WTC11 (cell line): Measurements from ENCODE around the gene SMIM28. TPM values are rescaled to one million over a fixed set of nuclear protein-coding genes. Genes with fewer than 3 reads are reported as not detected.

ENCODE experiments used
- ATAC-seq: fragments of 200-7000 bp; cut with Tn5 transposase; 2 replicates; pipeline ENCODE4 v1.10.0; 2021; ENCODE audit warnings: mild to moderate bottlenecking, moderate library complexity
- CTCF ChIA-PET: fragments of 300-600 bp; sonication (Branson Sonifier 250); formaldehyde crosslinking; loops from one replicate; lab custom pipeline; 2021; ENCODE audit warnings: antibody characterized with exemption; lab: Charles Lee
- POLR2A ChIA-PET: fragments of 350-600 bp; sonication (Branson Sonifier 250); formaldehyde crosslinking; loops from one replicate; lab custom pipeline; 2021; ENCODE audit warnings: antibody characterized with exemption; lab: Charles Lee
- DNase-seq: peaks from one replicate; pipeline ENCODE4 v3.0.0; 2021; ENCODE audit warnings: low spot score
- H3K27ac Mint-ChIP-seq: 2 replicates; pipeline ENCODE4 v1.8.0; 2021; ENCODE audit warnings: mixed read lengths
- H3K27me3 Mint-ChIP-seq: 2 replicates; pipeline ENCODE4 v1.8.0; 2021; ENCODE audit warnings: low read depth, mild to moderate bottlenecking, moderate library complexity, mixed read lengths
- H3K36me3 Mint-ChIP-seq: 2 replicates; pipeline ENCODE4 v1.8.0; 2021; ENCODE audit warnings: mixed read lengths
- H3K4me1 Mint-ChIP-seq: 2 replicates; pipeline ENCODE4 v1.8.0; 2022; ENCODE audit warnings: mixed read lengths
- H3K4me3 Mint-ChIP-seq: 2 replicates; pipeline ENCODE4 v1.8.0; 2021; ENCODE audit warnings: mild to moderate bottlenecking, moderate library complexity, mixed read lengths
- H3K9me3 Mint-ChIP-seq: 2 replicates; pipeline ENCODE4 v1.8.0; 2021; ENCODE audit warnings: mixed read lengths
- CREM ChIP-seq: sonication (generic); formaldehyde crosslinking; IDR thresholded peaks from 2 replicates; pipeline ENCODE4 v1.8.1; 2022; ENCODE audit warnings: mild to moderate bottlenecking, missing genetic modification reagents, moderate library complexity
- EMX1 ChIP-seq: fragments of 250-450 bp; sonication (Bioruptor Pico); IDR thresholded peaks from 2 replicates; pipeline ENCODE4 v1.8.0; 2021; ENCODE audit warnings: mild to moderate bottlenecking
- ESRRA ChIP-seq: sonication (generic); formaldehyde crosslinking; IDR thresholded peaks from 2 replicates; pipeline ENCODE4 v1.8.1; 2022; ENCODE audit warnings: mild to moderate bottlenecking, missing genetic modification reagents, borderline replicate concordance
- FOXP1 ChIP-seq: sonication (generic); formaldehyde crosslinking; IDR thresholded peaks from 2 replicates; pipeline ENCODE4 v1.8.0; 2022; ENCODE audit warnings: missing genetic modification reagents, mild to moderate bottlenecking, moderate library complexity, borderline replicate concordance
- GABPB1 ChIP-seq: sonication (generic); formaldehyde crosslinking; IDR thresholded peaks from 2 replicates; pipeline ENCODE4 v1.8.1; 2023; ENCODE audit warnings: mild to moderate bottlenecking, missing genetic modification reagents
- HMGA2 ChIP-seq: fragments of 250-450 bp; sonication (Bioruptor Pico); IDR thresholded peaks from 2 replicates; pipeline ENCODE4 v1.4.0; 2021; ENCODE audit warnings: mild to moderate bottlenecking, moderate library complexity
- JUN ChIP-seq: sonication (generic); formaldehyde crosslinking; IDR thresholded peaks from 2 replicates; pipeline ENCODE4 v1.8.0; 2023; ENCODE audit warnings: mild to moderate bottlenecking, missing genetic modification reagents
- MXD4 ChIP-seq: fragments of 250-450 bp; sonication (Bioruptor Pico); IDR thresholded peaks from 2 replicates; pipeline ENCODE4 v1.8.0; 2021; ENCODE audit warnings: mild to moderate bottlenecking, moderate library complexity, borderline replicate concordance
- NFE2L1 ChIP-seq: sonication (generic); formaldehyde crosslinking; IDR thresholded peaks from 2 replicates; pipeline ENCODE4 v1.8.1; 2023; ENCODE audit warnings: missing genetic modification reagents
- NFYB ChIP-seq: sonication (generic); formaldehyde crosslinking; conservative IDR thresholded peaks from 2 replicates; pipeline ENCODE4 v1.8.0; 2022; ENCODE audit warnings: low read depth, missing genetic modification reagents
- SMAD3 ChIP-seq: sonication (generic); formaldehyde crosslinking; IDR thresholded peaks from 2 replicates; pipeline ENCODE4 v1.8.0; 2022; ENCODE audit warnings: missing genetic modification reagents, mild to moderate bottlenecking, borderline replicate concordance
- SOX15 ChIP-seq: fragments of 250-450 bp; sonication (Bioruptor Pico); IDR thresholded peaks from 2 replicates; pipeline ENCODE4 v1.9.0; 2021; ENCODE audit warnings: mild to moderate bottlenecking
- TCF7 ChIP-seq: sonication (generic); formaldehyde crosslinking; IDR thresholded peaks from 2 replicates; pipeline ENCODE4 v1.8.0; 2022; ENCODE audit warnings: mild to moderate bottlenecking, low read depth, missing genetic modification reagents, moderate library complexity
- TEAD1 ChIP-seq: sonication (generic); formaldehyde crosslinking; IDR thresholded peaks from 2 replicates; pipeline ENCODE4 v1.8.0; 2022; ENCODE audit warnings: mild to moderate bottlenecking, missing genetic modification reagents
- ZNF219 ChIP-seq: sonication (generic); formaldehyde crosslinking; IDR thresholded peaks from 2 replicates; pipeline ENCODE4 v1.8.0; 2023; ENCODE audit warnings: missing genetic modification reagents, mild to moderate bottlenecking, borderline replicate concordance
- ZNF232 ChIP-seq: sonication (generic); formaldehyde crosslinking; IDR thresholded peaks from 2 replicates; pipeline ENCODE4 v1.8.0; 2022; ENCODE audit warnings: mild to moderate bottlenecking, missing genetic modification reagents
- ZNF263 ChIP-seq: sonication (generic); formaldehyde crosslinking; IDR thresholded peaks from 2 replicates; pipeline ENCODE4 v1.8.1; 2022; ENCODE audit warnings: low read depth, mild to moderate bottlenecking, moderate library complexity, missing genetic modification reagents
- ZNF512 ChIP-seq: sonication (generic); formaldehyde crosslinking; IDR thresholded peaks from 2 replicates; pipeline ENCODE4 v1.8.1; 2022; ENCODE audit warnings: missing genetic modification reagents, borderline replicate concordance
- total RNA-seq: library from RNA; stranded (reverse); gene quantifications from 3 replicates; pipeline ENCODE4 v1.2.3, GENCODE V29; 2021
- TF ChIP-seq, protein P1 (sequence below): sonication (generic); formaldehyde crosslinking; IDR thresholded peaks from 2 replicates; pipeline ENCODE4 v1.8.1; 2023; ENCODE audit warnings: mild to moderate bottlenecking, missing genetic modification reagents
- TF ChIP-seq, protein P2 (sequence below): sonication (generic); formaldehyde crosslinking; IDR thresholded peaks from 2 replicates; pipeline ENCODE4 v1.8.0; 2022; ENCODE audit warnings: mild to moderate bottlenecking, missing genetic modification reagents
- TF ChIP-seq, protein P3 (sequence below): sonication (generic); formaldehyde crosslinking; IDR thresholded peaks from 2 replicates; pipeline ENCODE4 v1.8.1; 2022; ENCODE audit warnings: low read depth, missing genetic modification reagents, borderline replicate concordance
- TF ChIP-seq, protein P4 (sequence below): fragments of 250-450 bp; sonication (Bioruptor Pico); IDR thresholded peaks from 2 replicates; pipeline ENCODE4 v1.9.0; 2021; ENCODE audit warnings: moderate library complexity, mild to moderate bottlenecking, inconsistent platforms, borderline replicate concordance

SMIM28 gene
- total RNA-seq, 1 experiment from 2014 or later, result not detected

- Mint-ChIP-seq H3K27me3 (peaks cover 7% of the 10 kb centered on the region), H3K36me3 (no peaks in the 10 kb centered on the region), H3K4me3 (no peak overlapping the region), H3K27ac (no peak overlapping the region), H3K4me1 (peaks cover 41% of the 10 kb centered on the region), H3K9me3 (no peaks in the 10 kb centered on the region)
- ChIA-PET CTCF (interaction anchor here (1.0 to 1.3 kb wide), 3 partner anchors 58 to 340 kb away, joined by 3 to 4 read pairs (median 3); partner anchors contain the start of gene HEBP2), POLR2A (no interaction called here)
- no peak for ATAC-seq
- no peak for DNase-seq
- TF ChIP-seq NFE2L1, result no peak
- no peak for TF ChIP-seq ZNF232 (CRISPR knock-in tag)
- TF ChIP-seq, protein P1, sequence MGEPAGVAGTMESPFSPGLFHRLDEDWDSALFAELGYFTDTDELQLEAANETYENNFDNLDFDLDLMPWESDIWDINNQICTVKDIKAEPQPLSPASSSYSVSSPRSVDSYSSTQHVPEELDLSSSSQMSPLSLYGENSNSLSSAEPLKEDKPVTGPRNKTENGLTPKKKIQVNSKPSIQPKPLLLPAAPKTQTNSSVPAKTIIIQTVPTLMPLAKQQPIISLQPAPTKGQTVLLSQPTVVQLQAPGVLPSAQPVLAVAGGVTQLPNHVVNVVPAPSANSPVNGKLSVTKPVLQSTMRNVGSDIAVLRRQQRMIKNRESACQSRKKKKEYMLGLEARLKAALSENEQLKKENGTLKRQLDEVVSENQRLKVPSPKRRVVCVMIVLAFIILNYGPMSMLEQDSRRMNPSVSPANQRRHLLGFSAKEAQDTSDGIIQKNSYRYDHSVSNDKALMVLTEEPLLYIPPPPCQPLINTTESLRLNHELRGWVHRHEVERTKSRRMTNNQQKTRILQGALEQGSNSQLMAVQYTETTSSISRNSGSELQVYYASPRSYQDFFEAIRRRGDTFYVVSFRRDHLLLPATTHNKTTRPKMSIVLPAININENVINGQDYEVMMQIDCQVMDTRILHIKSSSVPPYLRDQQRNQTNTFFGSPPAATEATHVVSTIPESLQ (CRISPR knock-in tag), result no peak
- no peak for TF ChIP-seq EMX1 (CRISPR knock-in tag)
- TF ChIP-seq ESRRA (CRISPR knock-in tag), result no peak
Measured at GRCh38 chr6:138346302-138347195, 31.2 kb upstream of the SMIM28 start.

DNA sequence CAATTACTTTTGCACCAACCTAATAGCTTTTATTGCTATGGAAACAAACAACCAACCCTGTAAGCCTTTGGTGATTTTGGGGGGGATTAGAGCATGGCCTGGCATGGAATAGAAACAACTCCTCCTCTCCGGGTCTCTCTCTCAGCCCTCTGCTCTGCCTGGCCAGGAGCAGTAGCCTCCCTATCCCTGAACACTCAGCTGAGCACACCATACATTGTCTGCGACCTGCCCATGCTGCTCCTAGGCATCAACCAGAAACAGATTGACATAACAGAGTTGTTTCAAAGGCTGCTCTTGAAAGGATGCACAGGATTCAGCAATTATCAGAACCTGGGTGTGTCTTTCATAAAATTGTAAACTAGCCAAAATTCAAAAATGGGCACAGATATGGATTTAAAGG is 29.8 kb upstream of the SMIM28 start:
- ChIA-PET CTCF (interaction anchor here (0.8 kb wide), 1 partner anchor 71 kb away, joined by 3 read pairs; no protein-coding TSS in a partner anchor), POLR2A (no interaction called here)
- ATAC-seq (peak; percentile 85), DNase-seq (no peak)
- Mint-ChIP-seq H3K9me3 (no peaks in the 10 kb centered on the region), H3K36me3 (no peaks in the 10 kb centered on the region), H3K27ac (peak overlapping the region; percentile 57; the same call in 1 of the 2 replicates), H3K27me3 (peaks cover 7% of the 10 kb centered on the region), H3K4me3 (no peak overlapping the region), H3K4me1 (peaks cover 41% of the 10 kb centered on the region)
- no peak for TF ChIP-seq CREM
- TF ChIP-seq ZNF512 (CRISPR knock-in tag), result no peak
- TF ChIP-seq SOX15 (CRISPR knock-in tag), result no peak
- no peak for TF ChIP-seq FOXP1 (CRISPR knock-in tag)
- TF ChIP-seq ZNF219, result no peak
- no peak for TF ChIP-seq GABPB1
- TF ChIP-seq MXD4 (CRISPR knock-in tag), result no peak
- no peak for TF ChIP-seq TCF7
- no peak for TF ChIP-seq ESRRA (CRISPR knock-in tag)
- no peak for TF ChIP-seq JUN (CRISPR knock-in tag)

DNA sequence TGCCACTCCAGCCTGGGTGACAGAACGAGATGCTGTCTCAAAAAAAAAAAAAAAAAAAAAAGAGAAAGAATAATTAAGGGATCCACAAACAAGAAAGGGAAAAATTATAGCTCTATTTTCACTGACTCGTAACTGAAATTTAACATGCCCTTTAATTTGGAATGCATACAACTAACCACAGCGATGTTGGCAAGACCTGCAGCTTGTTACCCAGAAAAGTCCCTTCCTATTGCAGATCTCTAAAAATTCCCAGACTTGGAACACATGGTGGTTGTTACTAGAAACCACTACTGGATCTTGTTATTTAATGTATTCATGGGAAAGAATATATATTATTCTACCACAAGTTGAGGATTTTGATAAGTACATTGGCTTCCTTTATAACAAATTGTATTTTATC is 27.8 kb upstream of the SMIM28 start:
- Mint-ChIP-seq H3K36me3 (no peaks in the 10 kb centered on the region), H3K27ac (no peak overlapping the region), H3K4me3 (no peak overlapping the region), H3K27me3 (peaks cover 7% of the 10 kb centered on the region), H3K4me1 (peaks cover 41% of the 10 kb centered on the region), H3K9me3 (no peaks in the 10 kb centered on the region)
- CTCF ChIA-PET, result interaction anchor here (0.6 kb wide), 1 partner anchor 9 kb away, joined by 3 read pairs; no protein-coding TSS in a partner anchor
- POLR2A ChIA-PET, result interaction anchor here (0.6 kb wide), 2 partner anchors 18 to 165 kb away, joined by 4 read pairs; no protein-coding TSS in a partner anchor
- no peak for ATAC-seq
- no peak for DNase-seq
- no peak for TF ChIP-seq ZNF263
- TF ChIP-seq, protein P2, sequence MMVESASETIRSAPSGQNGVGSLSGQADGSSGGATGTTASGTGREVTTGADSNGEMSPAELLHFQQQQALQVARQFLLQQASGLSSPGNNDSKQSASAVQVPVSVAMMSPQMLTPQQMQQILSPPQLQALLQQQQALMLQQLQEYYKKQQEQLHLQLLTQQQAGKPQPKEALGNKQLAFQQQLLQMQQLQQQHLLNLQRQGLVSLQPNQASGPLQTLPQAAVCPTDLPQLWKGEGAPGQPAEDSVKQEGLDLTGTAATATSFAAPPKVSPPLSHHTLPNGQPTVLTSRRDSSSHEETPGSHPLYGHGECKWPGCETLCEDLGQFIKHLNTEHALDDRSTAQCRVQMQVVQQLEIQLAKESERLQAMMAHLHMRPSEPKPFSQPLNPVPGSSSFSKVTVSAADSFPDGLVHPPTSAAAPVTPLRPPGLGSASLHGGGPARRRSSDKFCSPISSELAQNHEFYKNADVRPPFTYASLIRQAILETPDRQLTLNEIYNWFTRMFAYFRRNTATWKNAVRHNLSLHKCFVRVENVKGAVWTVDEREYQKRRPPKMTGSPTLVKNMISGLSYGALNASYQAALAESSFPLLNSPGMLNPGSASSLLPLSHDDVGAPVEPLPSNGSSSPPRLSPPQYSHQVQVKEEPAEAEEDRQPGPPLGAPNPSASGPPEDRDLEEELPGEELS (CRISPR knock-in tag), result no peak
- TF ChIP-seq, protein P3, sequence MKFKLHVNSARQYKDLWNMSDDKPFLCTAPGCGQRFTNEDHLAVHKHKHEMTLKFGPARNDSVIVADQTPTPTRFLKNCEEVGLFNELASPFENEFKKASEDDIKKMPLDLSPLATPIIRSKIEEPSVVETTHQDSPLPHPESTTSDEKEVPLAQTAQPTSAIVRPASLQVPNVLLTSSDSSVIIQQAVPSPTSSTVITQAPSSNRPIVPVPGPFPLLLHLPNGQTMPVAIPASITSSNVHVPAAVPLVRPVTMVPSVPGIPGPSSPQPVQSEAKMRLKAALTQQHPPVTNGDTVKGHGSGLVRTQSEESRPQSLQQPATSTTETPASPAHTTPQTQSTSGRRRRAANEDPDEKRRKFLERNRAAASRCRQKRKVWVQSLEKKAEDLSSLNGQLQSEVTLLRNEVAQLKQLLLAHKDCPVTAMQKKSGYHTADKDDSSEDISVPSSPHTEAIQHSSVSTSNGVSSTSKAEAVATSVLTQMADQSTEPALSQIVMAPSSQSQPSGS (CRISPR knock-in tag), result no peak
- no peak for TF ChIP-seq ZNF219
- no peak for TF ChIP-seq HMGA2 (CRISPR knock-in tag)
- no peak for TF ChIP-seq SMAD3
- TF ChIP-seq TEAD1 (CRISPR knock-in tag), result no peak
- TF ChIP-seq, protein P4, sequence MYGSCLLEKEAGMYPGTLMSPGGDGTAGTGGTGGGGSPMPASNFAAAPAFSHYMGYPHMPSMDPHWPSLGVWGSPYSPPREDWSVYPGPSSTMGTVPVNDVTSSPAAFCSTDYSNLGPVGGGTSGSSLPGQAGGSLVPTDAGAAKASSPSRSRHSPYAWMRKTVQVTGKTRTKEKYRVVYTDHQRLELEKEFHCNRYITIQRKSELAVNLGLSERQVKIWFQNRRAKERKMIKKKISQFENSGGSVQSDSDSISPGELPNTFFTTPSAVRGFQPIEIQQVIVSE (CRISPR knock-in tag), result no peak
- TF ChIP-seq ZNF512 (CRISPR knock-in tag), result no peak
- TF ChIP-seq NFYB (CRISPR knock-in tag), result no peak
